B cell (primary cell): ENCODE measurements around the gene NKX6-1. TPM values are rescaled to one million over a fixed set of nuclear protein-coding genes. Genes with fewer than 3 reads are reported as not detected.

Source experiments
- ATAC-seq: fragments of 200-7000 bp; cut with Tn5 transposase; one replicate; pipeline ENCODE4 v1.10.0; 2021; ENCODE audit warnings: low read depth, mild to moderate bottlenecking, moderate number of reproducible peaks, moderate library complexity
- CTCF ChIA-PET: fragments of 350-600 bp; sonication (Branson Sonifier 250); formaldehyde crosslinking; loops from one replicate; lab custom pipeline; 2021; ENCODE audit warnings: antibody characterized with exemption, inconsistent platforms; lab: Charles Lee
- POLR2A ChIA-PET: fragments of 350-600 bp; sonication (Branson Sonifier 250); formaldehyde crosslinking; loops from one replicate; lab custom pipeline; 2021; ENCODE audit warnings: antibody characterized with exemption; lab: Charles Lee
- DNase-seq: peaks from one replicate; pipeline ENCODE4 v3.0.0; 2013
- H2AFZ ChIP-seq: 2 replicates; pipeline ENCODE4 v1.6.1; 2012; ENCODE audit warnings: mild to moderate bottlenecking, low read depth, low read length; ENCODE audit not compliant: insufficient read depth, poor library complexity, severe bottlenecking
- H3K27ac ChIP-seq, 2 donors: 1 replicate in 1 of 2; 2 replicates in 1 of 2; pipeline ENCODE4 v1.5.1; 2012 to 2013; ENCODE audit warnings: low read length in 2 of 2, mild to moderate bottlenecking in 2 of 2, moderate library complexity in 1 of 2
- H3K27me3 ChIP-seq, 4 experiments: fragments of 200-600 bp in 1 of 4; sonication (generic) in 1 of 4; replicated peaks in 1 of 4; 1 replicate in 2 of 4; 2 replicates in 2 of 4; pipeline versions ENCODE4 v1.6.1 to v1.7.0; 2013 to 2016; ENCODE audit warnings: low read length in 3 of 4, mild to moderate bottlenecking in 2 of 4, mixed read lengths in 1 of 4, moderate library complexity in 1 of 4; ENCODE audit not compliant: insufficient read depth in 4 of 4, control insufficient read depth in 3 of 4; ENCODE audit errors: control extremely low read depth in 1 of 4
- H3K36me3 ChIP-seq, 2 experiments: replicated peaks in 1 of 2; 1 replicate in 1 of 2; 2 replicates in 1 of 2; pipeline versions ENCODE4 v1.6.1 to v1.7.1; 2013; ENCODE audit warnings: low read length in 1 of 2; ENCODE audit not compliant: insufficient read depth in 2 of 2, control insufficient read depth in 1 of 2; ENCODE audit errors: control extremely low read depth in 1 of 2, extremely low read depth in 1 of 2
- H3K4me1 ChIP-seq, 2 donors: fragments of 200-600 bp in 1 of 2; sonication (generic) in 1 of 2; 1 replicate in 1 of 2; 2 replicates in 1 of 2; pipeline versions ENCODE4 v1.5.1 to v1.6.1; 2013 to 2017; ENCODE audit warnings: low read length in 2 of 2; ENCODE audit not compliant: control insufficient read depth in 2 of 2, insufficient read depth in 2 of 2
- H3K4me2 ChIP-seq: replicated peaks from 2 replicates; pipeline ENCODE3; 2012; ENCODE audit warnings: mild to moderate bottlenecking, low read depth, low read length; ENCODE audit not compliant: poor library complexity, severe bottlenecking
- H3K4me3 ChIP-seq, 5 experiments: fragments of 200-600 bp in 1 of 5; sonication (generic) in 1 of 5; 1 replicate in 3 of 5; 2 replicates in 2 of 5; pipeline versions ENCODE4 v1.5.1 to v1.7.0; 2011 to 2016; ENCODE audit warnings: low read length in 4 of 5, mild to moderate bottlenecking in 4 of 5, low read depth in 2 of 5, control low read depth in 1 of 5, moderate library complexity in 1 of 5; ENCODE audit not compliant: insufficient read depth in 1 of 5; ENCODE audit errors: control extremely low read depth in 1 of 5, extremely low read depth in 1 of 5
- H3K79me2 ChIP-seq: fragments of 200-600 bp; sonication (generic); one replicate; pipeline ENCODE4 v1.6.0; 2016; ENCODE audit warnings: low read length; ENCODE audit not compliant: control insufficient read depth, insufficient read depth
- H3K9ac ChIP-seq: fragments of 200-600 bp; sonication (generic); 2 replicates; pipeline ENCODE4 v1.6.1; 2017; ENCODE audit warnings: mild to moderate bottlenecking, low read length, moderate library complexity
- H3K9me3 ChIP-seq, 3 donors: one replicate each; pipeline versions ENCODE4 v1.6.1 to v1.7.1; 2013; ENCODE audit warnings: low read length in 2 of 3; ENCODE audit not compliant: control insufficient read depth in 2 of 3, insufficient read depth in 1 of 3; ENCODE audit errors: control extremely low read depth in 1 of 3
- H4K20me1 ChIP-seq: 2 replicates; pipeline ENCODE4 v1.6.0; 2012; ENCODE audit warnings: mild to moderate bottlenecking, low read length; ENCODE audit not compliant: insufficient read depth, control insufficient read depth, poor library complexity, severe bottlenecking
- H3K27ac Mint-ChIP-seq: one replicate; pipeline ENCODE4 v1.8.0; 2021; ENCODE audit warnings: mixed read lengths
- H3K27me3 Mint-ChIP-seq: one replicate; pipeline ENCODE4 v1.8.0; 2021; ENCODE audit warnings: mixed read lengths
- H3K4me1 Mint-ChIP-seq: one replicate; pipeline ENCODE4 v1.8.0; 2021; ENCODE audit warnings: mixed read lengths
- H3K4me3 Mint-ChIP-seq: one replicate; pipeline ENCODE4 v1.8.0; 2021; ENCODE audit warnings: mixed read lengths
- H3K9me3 Mint-ChIP-seq: one replicate; pipeline ENCODE4 v1.8.0; 2022; ENCODE audit warnings: mixed read lengths; ENCODE audit not compliant: insufficient read depth
- CTCF ChIP-seq: fragments of 200-600 bp; IDR thresholded peaks from one replicate; pipeline ENCODE4 v1.8.0; 2022; ENCODE audit warnings: antibody characterized with exemption, mild to moderate bottlenecking
- EZH2 ChIP-seq: IDR thresholded peaks from 2 replicates; pipeline ENCODE4 v1.6.1; 2012; ENCODE audit warnings: borderline replicate concordance, low read depth, mild to moderate bottlenecking, moderate library complexity, low read length; ENCODE audit not compliant: insufficient read depth, poor library complexity, severe bottlenecking
- WGBS: methylation state at CpG from one replicate; pipeline ENCODE4 v1.1.5; 2013; ENCODE audit warnings: missing lambda C conversion rate; ENCODE audit not compliant: insufficient coverage; 5-methylcytosine and 5-hydroxymethylcytosine counted together
- intact Hi-C: fragments of 100-400 bp; cut with micrococcal nuclease; formaldehyde crosslinking; loops from one replicate; pipeline ENCODE4 v1.10.0; 2022
- polyA plus RNA-seq: library from polyadenylated mRNA; depleted of rRNA; stranded (reverse); fragments of >200 nt; gene quantifications from 2 replicates; pipeline ENCODE4 v1.2.3, GENCODE V29; 2012
- total RNA-seq, 2 donors: library from RNA; stranded (reverse); fragments of 120-200 nt in 1 of 2; gene quantifications; 1 replicate in 1 of 2; 2 replicates in 1 of 2; pipeline versions ENCODE4 v1.2.3 to v1.2.4, GENCODE V29; 2013 to 2022

NKX6-1 gene
- total and polyA plus RNA-seq, 2 donors (not counting 1 experiment from before 2014, with no cell fraction given) = not detected

- intact Hi-C loops = no loop called here
- Mint-ChIP-seq H3K4me3 (no peak overlapping the region), H3K9me3 (no peaks in the 10 kb centered on the region), H3K27ac (no peak overlapping the region), H3K27me3 (peaks cover 63% of the 10 kb centered on the region), H3K4me1 (no peaks in the 10 kb centered on the region)
- Histone ChIP-seq H4K20me1 (no peaks in the 10 kb centered on the region), H3K36me3 (no peaks in the 10 kb centered on the region), H3K9me3 (peaks cover 0 to 4% (median under 1%) of the 10 kb centered on the region in 3 donors), H3K27me3 (peaks cover 2 to 47% (median 27%) of the 10 kb centered on the region in 4 experiments), H3K4me1 (no peaks in the 10 kb centered on the region), H2AFZ (no peak overlapping the region), H3K4me3 (no peak overlapping the region), H3K4me2 (no peak overlapping the region), H3K9ac (no peak overlapping the region), H3K79me2 (no peaks in the 10 kb centered on the region), H3K27ac (no peak overlapping the region)
- ATAC-seq (no peak), DNase-seq (no peak)
- POLR2A ChIA-PET = no interaction called here
- WGBS = 100% methylated on average over 2 of the region's 5 CpGs
- TF ChIP-seq CTCF (no peak), EZH2 (no peak)
- CTCF ChIA-PET = no interaction called here
These were observed 8.8 kb upstream of the NKX6-1 start for GRCh38 chr4:84507941-84508340.

GRCh38 chr4:84504821-84505220 lies 5.7 kb upstream of the NKX6-1 start:
- H3K27ac Mint-ChIP-seq = no peak overlapping the region
- ChIA-PET CTCF (no interaction called here), POLR2A (no interaction called here)
- WGBS = no CpG with 5 or more reads among the region's 2 CpGs
- intact Hi-C loops = no loop called here
- Histone ChIP-seq H3K79me2 (no peaks in the 10 kb centered on the region), H3K4me2 (no peak overlapping the region), H3K27me3 (peaks cover 2 to 71% (median 50%) of the 10 kb centered on the region in 4 experiments), H3K9ac (no peak overlapping the region), H3K27ac (no peak overlapping the region), H3K4me3 (no peak overlapping the region), H3K36me3 (no peaks in the 10 kb centered on the region), H3K4me1 (peaks cover under 1 to 14% of the 10 kb centered on the region in 2 donors), H3K9me3 (peaks cover 7 to 17% (median 10%) of the 10 kb centered on the region in 3 donors), H2AFZ (no peak overlapping the region), H4K20me1 (no peaks in the 10 kb centered on the region)
- peaks cover 3% of the 10 kb centered on the region for H3K4me1 Mint-ChIP-seq
- H3K9me3 Mint-ChIP-seq = peaks cover 4% of the 10 kb centered on the region
- DNase-seq (no peak), ATAC-seq (no peak)
- TF ChIP-seq CTCF (no peak), EZH2 (no peak)
- H3K4me3 Mint-ChIP-seq = no peak overlapping the region
- peaks cover 75% of the 10 kb centered on the region for H3K27me3 Mint-ChIP-seq
